Measurements from ENCODE around the gene C11orf16.
A peak's percentile ranks its signal among the peaks of the same experiment; 100 is the strongest.

DNA sequence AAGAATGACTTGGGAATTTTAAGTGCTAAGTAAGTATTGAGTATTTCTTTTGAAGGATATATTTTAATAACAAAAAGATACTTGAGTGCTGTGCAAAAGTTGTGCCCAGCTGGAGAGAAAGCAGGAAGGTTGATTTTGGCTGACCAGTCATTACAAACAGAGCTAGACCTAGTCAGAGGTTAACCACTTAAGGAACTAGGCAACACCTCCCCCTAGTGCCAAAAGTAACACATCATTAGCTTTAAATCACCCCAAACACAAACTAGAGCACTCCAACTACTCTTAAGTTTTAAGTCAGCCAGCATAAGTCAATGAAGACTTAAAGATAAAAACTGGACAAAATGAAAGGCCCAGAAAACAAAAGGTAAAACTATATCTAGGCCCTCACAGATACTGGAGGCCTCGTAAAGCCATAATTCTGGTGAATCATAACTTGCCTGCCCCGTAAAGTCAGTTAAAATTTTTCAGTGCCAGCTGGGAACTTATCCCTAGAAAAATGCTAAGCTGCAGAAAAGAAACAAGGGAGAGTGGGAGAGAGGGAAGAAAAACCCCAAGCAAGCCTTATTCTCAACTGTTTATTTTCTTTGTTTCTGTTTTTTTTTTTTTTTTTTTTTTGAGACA lies 26.9 kb upstream of the C11orf16 start:
- TF ChIP-seq, protein P1, sequence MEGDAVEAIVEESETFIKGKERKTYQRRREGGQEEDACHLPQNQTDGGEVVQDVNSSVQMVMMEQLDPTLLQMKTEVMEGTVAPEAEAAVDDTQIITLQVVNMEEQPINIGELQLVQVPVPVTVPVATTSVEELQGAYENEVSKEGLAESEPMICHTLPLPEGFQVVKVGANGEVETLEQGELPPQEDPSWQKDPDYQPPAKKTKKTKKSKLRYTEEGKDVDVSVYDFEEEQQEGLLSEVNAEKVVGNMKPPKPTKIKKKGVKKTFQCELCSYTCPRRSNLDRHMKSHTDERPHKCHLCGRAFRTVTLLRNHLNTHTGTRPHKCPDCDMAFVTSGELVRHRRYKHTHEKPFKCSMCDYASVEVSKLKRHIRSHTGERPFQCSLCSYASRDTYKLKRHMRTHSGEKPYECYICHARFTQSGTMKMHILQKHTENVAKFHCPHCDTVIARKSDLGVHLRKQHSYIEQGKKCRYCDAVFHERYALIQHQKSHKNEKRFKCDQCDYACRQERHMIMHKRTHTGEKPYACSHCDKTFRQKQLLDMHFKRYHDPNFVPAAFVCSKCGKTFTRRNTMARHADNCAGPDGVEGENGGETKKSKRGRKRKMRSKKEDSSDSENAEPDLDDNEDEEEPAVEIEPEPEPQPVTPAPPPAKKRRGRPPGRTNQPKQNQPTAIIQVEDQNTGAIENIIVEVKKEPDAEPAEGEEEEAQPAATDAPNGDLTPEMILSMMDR (conservative IDR thresholded peaks at IDR 0.05; ENCODE audit: low read depth, low read length) = peak; percentile 74
- no peak for TF ChIP-seq EZH2 (IDR thresholded peaks at IDR 0.05; ENCODE audit: low read length, unreplicated experiment)
- TF ChIP-seq EZH2phosphoT487 (IDR thresholded peaks at IDR 0.05; ENCODE audit: borderline replicate concordance, low read length) = no peak
